HG03457 (cell line): Measurements from ENCODE around the gene SH3RF2.
"Not testable (repeated sequence)": the region's sequence is repeated elsewhere in the genome, so short reads cannot be mapped to it uniquely, and the experiment has no call there.

Experiments
- ATAC-seq: cut with Tn5 transposase; IDR thresholded peaks from one replicate; pipeline ENCODE4 v1.9.1; 2021; ENCODE audit warnings: moderate number of reproducible peaks; ENCODE audit not compliant: unreplicated experiment

Gene SH3RF2

DNA sequence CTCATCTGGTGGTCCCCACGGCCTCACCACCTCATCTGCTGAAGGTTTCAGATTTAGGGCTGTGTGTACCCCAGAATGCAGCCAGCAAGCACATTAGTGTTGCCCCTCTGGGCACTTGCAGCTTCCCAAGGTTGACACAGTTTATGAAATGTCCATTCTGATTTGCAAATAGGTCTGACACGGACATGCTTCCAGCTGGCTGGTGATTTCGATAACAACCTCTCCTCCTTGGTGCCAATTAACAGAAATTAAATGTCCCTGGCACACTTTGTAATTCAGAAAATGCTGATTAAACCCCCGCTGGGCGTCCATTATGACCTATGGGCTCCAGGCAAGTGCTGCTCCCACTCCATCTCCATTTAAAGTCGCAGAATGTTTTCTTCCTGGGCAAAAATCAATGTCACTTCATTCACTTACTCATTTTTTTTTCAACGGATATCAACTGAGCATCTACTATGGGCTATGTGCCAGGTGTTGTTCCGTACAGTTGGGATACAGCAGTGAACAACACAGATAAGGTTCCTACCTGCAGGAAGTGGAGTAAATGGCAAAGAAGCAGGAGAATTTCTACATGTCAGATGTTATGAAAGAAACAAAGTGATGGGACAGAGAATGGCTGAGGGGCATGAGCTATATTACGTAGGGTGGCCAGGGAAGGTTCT is 137.0 kb downstream of the SH3RF2 start:
- no peak for ATAC-seq

DNA sequence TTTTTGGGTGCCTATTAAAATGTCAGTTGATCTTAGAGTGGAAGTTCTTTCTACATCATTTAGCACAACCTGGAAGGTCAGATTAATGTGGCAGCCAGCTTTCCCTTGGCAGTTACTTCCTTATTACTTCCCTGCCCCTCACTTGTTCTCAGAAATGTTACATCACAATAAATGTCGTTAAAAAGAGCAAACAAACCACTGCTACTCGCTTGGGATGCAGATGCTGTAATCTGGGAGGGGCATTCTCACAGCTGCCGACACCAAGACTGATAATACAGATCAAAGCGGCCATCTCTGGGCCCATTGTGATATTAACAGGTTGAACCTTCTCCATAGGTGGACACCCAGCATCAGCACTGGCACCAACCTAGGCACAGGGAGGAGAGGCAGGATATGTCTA is 139.7 kb downstream of the SH3RF2 start:
- ATAC-seq, result no peak

DNA sequence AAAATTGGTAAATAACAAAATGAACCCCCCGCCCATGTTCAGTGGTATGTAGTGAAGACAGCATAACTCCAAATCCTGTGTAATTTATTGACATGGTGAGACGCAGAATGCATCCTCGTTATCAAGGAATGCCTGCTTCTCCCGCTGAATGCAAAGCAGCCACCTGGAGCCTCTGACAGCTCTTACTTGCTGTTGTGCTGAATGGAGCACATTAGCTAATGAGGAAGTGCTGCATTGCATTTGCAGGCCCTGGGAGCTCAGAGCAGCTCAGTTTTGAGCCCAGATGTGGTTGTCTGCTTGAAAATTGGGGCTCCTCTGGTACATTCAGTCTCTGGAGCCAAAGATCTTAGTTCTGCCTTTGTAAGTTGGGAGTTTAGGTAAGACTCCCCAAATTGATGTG is 140.1 kb downstream of the SH3RF2 start:
- no peak for ATAC-seq

DNA sequence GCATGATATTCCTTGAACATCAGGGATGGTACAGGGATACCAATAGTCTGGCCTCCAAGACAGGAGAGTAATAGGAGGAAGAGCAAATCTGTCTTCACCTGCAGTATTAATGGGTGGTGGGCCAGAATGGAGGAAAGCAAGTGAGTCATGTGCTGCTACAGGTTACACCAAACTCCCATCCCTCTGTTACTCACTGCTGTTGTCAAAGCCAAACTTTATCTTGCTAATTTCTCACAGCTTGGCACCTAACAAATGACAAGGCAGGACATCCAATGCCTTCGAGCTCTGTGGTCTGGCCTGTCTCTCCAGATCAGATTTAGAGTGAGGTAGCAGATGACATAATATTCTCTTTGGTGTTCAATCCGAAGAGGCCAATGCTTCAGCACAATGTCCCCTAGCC is 142.2 kb downstream of the SH3RF2 start:
- ATAC-seq, result no peak

DNA sequence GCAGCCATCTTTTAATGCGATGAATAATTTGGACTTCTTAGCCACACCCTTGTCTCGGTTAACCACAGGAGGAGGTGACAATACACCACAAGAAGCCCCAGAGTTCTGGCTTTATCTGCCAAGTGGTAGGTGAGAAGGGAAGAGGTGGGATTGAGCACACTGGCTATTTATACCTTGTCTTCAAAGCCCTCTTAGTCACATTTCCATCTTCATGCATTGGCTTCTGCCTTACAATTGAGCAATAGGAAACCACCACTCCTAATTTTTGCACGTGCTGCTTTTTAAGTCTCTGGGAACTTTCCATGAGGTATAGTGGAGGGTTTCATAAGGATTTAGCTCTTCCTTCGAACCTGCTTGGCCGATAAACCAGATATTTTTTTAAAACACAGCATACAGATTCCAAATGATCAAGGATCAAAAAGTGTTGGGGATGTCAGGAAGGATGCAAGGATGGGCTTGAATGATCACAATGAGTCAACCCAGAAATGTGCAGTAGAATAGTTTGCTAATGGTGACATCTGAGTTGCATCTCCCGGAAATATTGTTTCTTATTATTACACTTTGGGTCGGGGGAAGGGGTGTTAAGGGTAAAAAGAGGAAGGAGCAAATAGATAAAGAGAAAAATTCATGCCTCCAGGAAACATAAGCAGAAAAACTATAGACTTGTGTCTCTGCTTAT is 143.5 kb downstream of the SH3RF2 start:
- ATAC-seq, result no peak

DNA sequence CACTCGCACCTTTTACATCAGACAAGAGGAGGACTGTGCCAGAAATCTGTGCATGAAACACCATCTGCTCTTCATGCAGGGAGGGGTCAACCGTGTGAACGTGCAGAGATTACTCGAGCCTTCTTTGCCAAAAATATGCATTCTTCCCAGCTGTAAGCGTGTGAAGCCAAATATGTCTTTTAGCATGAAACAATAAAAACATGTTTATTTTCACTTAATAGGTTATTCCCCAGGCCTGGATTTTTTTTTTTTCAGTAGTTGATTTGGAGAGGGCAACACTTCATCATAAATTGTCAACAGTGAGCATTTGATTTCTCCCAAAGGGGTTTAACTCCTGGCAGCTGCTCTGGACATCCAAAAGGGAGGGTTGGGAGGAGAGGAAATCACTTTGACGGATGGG is 145.2 kb downstream of the SH3RF2 start:
- no peak for ATAC-seq

DNA sequence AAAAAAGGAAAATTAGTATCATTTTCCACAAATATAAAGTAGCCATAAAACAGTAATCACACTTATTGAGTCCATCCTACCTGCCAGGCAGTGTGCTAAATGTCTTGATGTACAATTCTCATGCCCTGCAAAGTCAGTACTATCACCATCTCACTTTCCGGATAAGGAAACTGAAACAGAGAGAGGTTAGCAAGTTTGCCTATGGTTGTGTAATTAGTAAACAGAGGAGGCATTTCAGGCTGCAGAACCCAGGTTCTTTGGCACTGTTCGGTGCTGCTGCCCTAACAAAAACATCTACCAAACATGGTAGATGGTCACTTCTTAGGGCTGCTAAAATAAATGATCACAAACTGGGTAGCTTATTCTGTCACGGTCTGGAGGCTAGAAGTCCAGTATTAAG is 146.4 kb downstream of the SH3RF2 start:
- peak; percentile 92 for ATAC-seq

DNA sequence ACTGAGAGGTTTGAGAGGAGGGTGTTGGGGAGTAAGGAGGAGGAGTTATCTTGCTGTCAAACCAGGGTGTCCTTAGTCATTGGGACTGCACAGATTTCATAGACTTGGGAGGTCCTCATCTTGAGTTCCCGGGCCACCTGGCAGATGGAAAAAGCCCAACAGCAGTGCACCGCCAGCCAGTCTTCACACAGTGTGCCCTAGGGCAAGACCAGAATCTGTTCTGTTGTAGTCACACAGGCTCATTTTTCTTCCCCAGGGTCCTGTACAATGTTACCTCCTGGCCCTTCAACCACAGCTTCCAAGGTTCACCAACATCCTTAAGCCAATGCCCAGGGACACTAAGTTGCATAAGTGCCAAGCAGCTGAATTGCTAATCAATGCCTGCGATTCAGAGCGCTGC is 148.0 kb downstream of the SH3RF2 start:
- ATAC-seq, result no peak

DNA sequence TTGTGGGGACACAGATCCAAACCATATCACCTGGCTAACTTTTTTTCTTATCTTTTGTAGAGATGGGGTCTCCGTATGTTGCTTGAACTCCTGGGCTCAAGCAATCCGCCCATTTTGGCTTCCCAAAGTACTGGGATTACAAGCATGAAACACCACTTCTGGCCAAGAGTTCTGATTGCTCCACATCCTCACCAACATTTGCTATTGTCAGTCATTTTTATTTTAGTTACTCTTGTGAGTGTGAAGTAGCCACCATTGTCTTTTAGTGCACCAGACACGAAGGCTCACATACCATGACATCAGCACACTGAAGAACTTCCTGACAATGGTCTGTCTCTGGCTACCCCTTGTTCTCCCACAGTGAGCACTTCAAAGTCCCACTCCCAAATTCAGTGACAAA is 151.7 kb downstream of the SH3RF2 start:
- no peak for ATAC-seq

DNA sequence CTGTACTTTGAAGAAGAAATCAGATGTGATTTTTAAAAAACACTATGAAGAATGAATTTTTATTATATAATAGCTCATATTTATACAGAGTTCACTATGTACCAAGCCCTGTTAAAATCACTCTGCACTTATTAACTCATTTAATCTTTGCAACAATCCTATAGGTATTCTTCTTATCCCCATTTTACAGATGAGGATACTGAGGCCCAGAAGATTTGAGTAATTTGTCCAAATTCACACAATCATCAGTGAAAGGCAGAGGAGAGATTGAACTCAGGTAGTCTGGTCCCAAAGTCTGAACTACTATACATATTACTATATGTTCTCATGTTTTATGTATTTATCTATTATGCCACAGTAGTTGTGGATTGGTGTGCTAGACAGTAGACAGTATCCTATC is 152.9 kb downstream of the SH3RF2 start:
- no peak for ATAC-seq

DNA sequence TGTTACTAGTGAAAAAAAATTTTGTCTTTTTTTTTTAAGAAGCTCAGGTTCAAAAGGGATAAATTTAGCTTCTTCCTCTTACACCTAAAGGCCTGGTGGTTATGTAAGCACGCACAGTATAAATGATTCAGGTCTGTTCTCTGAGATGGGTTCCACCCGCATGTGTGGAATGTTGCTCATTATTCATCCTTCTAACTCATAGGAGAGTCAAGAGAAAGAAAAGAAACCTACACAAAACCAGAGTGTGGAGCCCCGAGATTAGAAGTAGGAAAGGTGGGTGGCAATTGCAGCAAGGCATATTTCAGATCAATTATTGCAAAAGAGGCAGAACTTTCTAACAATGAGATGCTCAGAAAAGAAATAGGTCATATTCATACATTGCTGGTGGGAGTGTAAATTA is 155.5 kb downstream of the SH3RF2 start:
- ATAC-seq, result no peak

DNA sequence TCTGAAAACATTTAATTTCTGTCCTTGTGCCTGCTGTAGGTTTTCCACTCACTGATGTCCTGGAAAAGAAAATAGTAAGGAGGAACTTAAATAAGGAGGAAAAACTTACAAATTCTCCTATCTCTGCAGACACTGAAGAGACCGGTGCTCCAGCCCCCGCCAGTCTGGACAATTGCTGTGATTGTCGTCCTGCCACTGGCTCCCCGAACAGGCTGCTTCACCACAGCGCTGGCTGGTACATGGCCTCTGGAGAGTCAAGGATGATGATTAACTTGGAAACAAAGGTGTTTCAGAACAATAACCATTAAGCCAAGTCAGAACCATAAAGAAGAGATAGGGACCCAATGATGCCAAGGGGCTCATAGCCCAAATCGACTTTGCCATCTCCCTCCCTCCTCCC is 161.7 kb downstream of the SH3RF2 start:
- ATAC-seq, result no peak

DNA sequence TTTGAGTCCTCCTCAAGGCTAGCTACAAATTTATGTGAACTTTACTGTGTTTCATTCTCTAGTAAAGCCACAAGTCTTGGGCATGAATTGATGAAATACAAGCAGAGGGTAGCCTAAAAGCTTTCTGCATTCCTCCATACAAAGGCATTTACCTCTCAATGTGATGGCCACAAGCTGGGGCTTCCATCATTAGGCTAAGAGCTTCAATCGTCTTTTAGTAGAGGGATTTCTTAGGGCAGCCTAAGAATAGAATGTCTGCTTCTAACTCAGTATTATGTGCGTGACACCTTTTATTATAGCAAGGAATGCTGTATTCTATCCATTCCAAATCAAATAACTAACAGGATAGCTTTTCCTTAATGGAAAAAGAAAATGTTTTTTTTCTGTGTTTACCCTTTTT is 165.3 kb downstream of the SH3RF2 start:
- ATAC-seq, result no peak

DNA sequence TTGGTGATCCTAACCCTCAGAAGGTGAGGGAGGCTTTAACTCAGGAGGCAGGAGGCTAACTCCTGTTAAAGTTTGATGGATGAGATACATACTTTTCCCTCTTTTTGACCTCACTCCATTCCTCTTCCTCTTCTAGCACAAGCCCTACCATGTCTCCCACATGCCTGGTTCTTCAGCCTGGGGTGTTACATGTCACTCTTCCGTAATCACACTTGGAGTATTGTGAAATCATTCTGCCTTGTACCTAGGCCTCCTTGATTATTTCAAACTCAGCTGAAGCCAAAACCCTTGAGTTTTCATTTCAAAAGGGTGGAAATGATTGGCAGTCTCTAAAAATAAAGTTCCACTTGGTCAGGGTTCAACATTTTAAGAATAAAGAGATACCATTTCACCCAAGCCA is 167.2 kb downstream of the SH3RF2 start:
- no peak for ATAC-seq

DNA sequence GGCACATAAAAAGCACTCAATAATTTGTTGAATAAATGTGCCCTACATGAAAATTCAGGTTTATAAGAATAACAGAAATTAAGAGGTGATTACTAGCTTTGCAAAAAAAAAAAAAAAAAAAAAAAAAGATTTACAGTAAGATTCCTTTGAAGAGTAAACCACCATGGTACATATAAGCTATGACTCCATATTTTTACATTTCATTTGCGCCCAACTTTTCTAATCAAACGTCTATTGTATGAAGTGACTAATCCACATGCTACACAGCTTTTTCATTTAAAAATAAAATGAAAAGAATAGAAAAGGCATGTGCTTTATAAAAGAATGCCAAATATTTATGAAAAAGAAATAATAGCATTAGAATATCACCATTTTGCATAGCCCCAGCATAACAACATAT is 169.1 kb downstream of the SH3RF2 start, which contains the start of gene PLAC8L1:
Gene PLAC8L1 (minus strand): TSS at position 101 of the 400 bp plus-strand sequence. CDS start 1,266 bp downstream, outside the sequence.
- ATAC-seq, result no peak

DNA sequence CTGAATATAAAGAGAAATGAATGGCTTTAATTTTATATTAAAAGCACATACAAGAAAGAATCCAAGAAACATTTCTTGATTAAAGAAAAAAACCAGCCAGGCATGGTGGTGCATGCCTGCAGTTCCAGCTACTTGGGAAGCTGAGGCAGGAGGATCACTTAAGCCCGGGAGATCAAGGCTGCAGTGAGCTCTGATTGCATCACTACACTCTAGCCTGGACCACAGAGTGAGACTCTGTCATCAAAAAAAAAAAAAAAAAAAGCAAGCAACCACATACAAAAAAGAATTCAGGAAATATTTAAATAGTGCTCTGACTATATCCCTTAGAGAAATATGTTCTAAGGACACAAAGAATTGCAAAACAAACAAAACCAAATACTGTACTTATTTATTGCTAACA is 171.5 kb downstream of the SH3RF2 start:
- no peak for ATAC-seq

DNA sequence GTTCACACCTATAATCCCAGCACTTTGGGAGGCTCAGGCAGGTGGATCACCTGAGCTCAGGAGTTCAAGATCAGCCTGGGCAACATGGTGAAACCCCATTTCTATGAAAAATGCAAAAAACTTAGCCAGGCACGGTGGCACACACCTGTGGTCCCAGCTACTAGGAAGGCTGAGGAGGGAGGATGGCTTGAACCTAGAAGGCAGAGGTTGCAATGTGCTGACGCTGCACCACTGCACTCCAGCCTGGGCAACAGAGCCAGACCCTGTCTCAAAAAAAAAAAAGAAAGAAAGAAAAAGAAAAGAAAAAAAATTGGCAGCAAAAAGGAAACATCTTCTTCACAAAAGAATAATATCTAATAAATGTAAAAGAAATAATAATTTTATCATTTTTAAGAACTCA is 172.5 kb downstream of the SH3RF2 start:
- ATAC-seq, result not testable (repeated sequence)

DNA sequence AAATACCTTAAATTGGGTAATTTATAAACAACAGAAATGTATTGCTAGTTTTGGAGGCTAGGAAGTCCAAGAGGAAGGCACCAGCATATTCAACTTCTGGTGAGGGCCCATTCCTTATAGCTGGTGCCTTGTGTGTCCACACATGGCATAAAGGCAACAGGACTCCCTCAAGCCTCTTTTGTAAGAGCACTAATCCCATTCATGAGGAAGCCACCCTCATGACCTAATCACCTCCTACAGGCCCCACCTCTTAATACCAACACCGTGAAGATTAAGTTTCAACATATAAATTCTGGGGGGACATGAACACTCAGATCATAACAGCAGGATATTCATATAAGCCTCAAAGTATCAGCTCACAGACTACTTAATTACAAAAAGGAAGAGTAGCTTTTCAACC is 173.0 kb downstream of the SH3RF2 start:
- ATAC-seq, result no peak

DNA sequence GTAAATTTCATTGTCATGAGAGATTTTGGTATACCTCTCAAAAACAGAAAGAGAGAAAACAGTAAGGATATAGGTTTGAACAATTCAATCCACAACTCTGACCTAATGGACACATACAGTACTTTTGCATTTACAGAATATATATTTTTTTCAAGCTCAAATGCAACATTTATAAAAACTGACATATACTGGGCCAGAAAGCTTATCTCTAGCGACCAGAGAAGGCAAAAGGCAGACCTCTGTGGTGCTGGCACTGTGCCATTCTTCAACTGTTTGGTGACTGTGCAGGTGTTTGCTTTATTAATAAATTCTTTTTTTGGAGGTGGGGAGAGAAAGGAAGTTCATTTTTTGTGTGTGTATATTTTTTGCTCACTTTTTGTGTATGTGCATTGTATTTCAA is 175.0 kb downstream of the SH3RF2 start:
- ATAC-seq, result no peak

DNA sequence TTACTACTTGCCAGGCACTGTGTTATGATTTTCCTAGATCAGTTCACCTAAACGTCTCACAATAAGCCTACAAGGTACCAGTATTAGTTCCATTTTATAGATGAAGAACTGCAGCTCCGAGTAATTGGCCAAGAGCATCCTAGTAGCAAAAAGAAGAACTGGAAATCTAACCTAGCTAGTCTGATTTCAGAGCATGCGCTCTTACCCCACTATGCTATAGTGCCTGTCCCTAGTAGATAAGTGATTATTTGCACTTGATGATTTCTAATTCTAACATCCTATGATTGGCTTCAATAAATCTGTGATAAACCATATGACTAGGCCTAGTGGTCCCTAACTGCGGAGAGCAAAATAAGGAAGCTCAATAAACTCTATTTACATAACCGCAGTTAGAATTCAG is 176.1 kb downstream of the SH3RF2 start:
- ATAC-seq, result no peak
